HG02642 (cell line): ENCODE results near the gene B4GALT3.

ENCODE experiments used
- ATAC-seq: cut with Tn5 transposase; IDR thresholded peaks from one replicate; pipeline ENCODE4 v1.9.1; 2021; ENCODE audit warnings: mild to moderate bottlenecking; ENCODE audit not compliant: unreplicated experiment, poor library complexity

The B4GALT3 gene

GRCh38 chr1:161189036-161189435 lies 11.7 kb upstream of the B4GALT3 start:
- ATAC-seq = no peak

DNA sequence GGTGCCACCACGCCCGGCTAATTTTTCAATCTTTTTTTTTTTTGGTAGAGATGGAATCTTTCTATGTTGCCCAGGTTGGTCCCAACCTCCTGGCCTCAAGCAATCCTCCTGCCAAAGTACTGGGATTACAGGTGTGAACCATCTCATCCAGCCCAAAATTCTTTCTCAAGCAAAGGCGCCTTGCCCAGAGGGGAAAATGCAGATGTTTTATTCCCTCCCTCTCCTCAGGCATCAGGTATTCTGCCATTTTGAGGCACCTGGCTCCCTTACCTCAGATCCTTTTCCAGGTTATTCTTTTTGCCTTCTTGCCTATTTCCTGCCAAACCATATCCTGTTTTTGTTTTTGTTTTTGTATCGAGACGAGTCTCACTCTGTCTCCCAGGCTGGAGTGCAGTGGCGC lies 11.1 kb upstream of the B4GALT3 start:
- no peak for ATAC-seq

- no peak for ATAC-seq
These were observed 10.0 kb upstream of the B4GALT3 start for GRCh38 chr1:161187311-161187710.

- peak; percentile 24 for ATAC-seq
These were observed 8.5 kb upstream of the B4GALT3 start for GRCh38 chr1:161185732-161186311.

DNA sequence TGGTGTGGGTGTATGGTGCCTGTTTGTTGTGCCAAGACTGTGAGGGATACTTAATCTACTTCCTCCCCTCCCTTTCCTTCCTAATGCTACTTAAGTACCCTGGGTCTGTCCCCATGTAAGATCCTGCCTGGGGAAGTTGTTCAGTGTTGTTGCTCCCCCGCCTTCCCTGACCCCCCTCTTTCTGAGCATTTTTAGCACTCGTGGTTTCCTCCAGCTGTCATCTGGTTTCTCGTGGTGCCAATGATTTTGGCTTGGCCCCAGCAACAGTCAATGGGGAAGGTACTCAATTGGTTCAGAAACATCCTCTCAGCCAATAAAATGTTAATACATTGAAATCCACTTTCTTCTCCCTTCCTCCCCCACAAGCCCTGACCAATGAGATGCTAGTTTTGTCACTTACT lies 8.0 kb upstream of the B4GALT3 start:
- ATAC-seq = peak; percentile 77

DNA sequence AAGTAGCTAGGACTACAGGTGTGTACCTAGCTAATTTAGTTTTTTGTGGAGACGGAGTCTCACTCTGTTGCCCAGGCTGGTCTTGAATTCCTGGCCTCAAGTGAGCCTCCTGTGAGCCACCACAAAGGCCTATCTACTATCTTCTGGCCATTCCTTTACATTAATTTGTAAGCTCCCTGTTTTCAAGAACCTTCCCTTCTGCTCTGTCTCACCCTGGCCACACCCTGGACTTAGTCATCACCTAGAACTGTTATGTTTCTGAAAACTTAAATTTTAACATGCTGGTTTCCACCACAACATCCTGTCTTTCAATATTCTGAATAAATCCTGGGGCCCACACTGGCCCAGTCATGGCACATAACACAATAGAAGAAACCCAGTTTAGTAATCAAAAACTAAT lies 4.9 kb upstream of the B4GALT3 start:
- no peak for ATAC-seq

GRCh38 chr1:161180639-161181038 lies 3.3 kb upstream of the B4GALT3 start:
- no peak for ATAC-seq

DNA sequence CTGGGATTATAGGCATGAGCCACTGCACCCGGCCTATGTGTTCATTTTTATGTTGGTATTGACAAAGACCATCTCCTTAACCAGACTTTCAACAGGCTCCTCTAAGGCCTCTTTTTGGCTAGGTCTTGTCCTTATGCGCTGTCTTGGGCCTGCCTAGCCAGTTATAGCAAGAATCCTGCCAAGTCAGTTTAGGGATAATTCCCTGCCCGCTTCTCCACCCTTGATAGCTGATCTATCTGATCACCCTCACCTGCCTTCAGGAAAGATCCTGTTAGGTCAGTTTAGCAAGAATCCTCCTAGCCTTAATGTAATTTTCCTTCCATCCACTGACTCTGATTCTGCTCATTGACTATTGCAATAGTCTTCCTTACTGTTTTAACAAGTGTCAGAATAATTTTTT lies 2.4 kb upstream of the B4GALT3 start:
- ATAC-seq = no peak

DNA sequence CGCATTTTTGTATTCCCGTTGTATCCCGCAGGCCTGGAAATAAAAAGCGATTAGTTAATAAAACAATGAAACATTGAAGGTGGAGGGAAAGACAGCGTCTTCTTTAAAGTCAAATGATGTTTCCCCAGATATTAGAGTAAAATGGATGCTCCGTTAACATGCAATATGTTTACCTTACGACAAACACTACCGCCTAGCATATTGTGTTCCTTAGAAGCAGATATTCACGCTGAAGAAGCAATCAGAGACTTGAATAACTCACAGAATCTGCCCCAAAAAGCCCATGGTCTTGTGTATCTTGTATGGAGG lies 583 bp upstream of the B4GALT3 start:
- ATAC-seq = no peak

- no peak for ATAC-seq
These were observed 717 bp downstream of the B4GALT3 start for GRCh38 chr1:161176468-161177111.

DNA sequence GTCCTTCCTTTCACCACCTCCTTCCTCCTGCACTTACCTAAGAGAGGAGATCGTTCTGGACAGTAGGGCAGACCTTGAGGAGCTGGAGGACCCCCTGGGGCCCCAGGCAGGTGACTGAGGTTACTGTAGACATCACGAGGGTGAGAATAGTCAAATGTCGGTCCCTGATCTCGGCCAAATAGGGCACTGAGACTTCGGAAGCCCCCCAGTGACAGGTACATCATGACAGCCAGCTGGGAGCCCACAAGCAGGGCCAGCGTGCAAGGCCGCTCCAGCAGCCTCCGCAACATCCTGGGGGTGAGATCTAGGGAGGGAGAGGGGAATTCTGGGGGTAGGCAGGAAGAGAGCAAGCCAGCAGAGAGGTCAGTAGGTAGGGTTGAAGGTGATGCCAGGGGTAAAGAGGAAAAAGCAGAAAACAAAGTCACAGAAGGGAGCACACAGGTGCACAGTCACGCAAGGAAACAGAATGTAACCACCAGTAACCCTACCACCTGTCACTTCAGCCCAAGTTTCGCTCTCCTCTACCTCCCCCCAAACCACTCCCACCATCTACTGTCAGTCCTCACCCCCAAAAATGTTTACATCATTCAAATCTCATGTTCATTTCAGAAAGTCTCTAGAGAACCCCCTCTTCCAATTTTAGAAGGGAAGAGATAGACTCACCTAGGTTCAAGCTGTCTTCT lies 1.4 kb downstream of the B4GALT3 start:
- ATAC-seq = no peak

DNA sequence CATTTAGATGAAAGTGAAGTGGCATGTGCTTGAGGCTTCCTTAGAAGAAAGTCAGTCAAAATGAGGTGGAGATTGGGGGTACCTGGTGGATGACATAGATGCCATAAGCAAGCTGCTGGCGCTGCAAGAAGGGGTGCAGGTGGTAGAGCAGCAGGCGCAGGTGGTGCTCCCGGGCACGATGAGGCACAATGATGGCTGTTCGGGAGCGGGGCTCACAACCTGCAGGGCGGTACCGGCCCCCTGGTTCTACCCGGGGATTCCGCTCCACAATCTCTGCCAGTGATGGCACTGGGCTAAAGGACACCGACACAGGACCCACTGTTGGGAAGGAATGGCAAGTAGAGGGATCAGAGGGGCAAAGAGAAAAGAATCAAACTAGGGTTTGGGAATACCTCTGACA lies 2.4 kb downstream of the B4GALT3 start:
- no peak for ATAC-seq

DNA sequence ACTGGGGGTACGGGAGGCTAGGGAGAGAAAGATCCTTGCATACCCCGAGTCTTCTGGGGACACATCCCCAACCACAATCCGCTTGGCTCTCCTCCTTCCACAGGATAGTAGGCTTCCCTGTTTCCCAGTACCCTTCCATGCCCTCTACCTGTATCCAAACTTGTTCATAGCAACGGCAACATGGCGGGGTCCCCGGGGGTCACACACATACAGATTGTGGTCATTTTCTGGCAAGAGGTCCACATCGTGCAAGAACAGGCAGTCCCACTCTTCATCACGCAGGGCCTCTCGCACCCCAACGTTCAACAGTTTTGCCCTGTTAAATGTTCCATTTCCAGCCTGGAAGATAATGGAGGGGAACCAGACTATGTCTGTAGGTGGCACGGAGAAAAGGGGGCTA lies 3.6 kb downstream of the B4GALT3 start:
- no peak for ATAC-seq

GRCh38 chr1:161172776-161173376 lies 4.4 kb downstream of the B4GALT3 start:
- ATAC-seq = no peak

GRCh38 chr1:161172349-161172748 lies 5.0 kb downstream of the B4GALT3 start:
- no peak for ATAC-seq

DNA sequence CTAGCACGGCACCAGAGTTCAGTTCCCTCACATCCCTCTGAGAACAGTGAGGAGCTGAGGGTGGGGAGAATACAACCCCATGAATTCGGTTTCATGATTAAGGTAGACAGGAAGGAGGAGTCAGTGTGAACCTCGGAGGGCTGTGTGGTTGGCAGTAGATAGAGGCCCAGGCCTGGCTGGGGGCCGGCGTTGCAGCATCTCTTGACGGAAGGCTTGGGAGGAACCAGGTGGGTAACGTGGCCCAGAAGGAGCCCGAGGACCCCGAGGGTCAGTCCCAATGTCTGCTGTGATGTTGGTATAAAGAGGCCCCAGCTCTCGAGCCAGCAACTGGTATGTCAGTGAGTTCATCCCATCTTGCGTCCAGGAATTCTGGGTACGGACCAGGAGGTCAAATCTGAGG lies 5.6 kb downstream of the B4GALT3 start:
- no peak for ATAC-seq

GRCh38 chr1:161171191-161171590 lies 6.1 kb downstream of the B4GALT3 start:
- ATAC-seq = no peak

DNA sequence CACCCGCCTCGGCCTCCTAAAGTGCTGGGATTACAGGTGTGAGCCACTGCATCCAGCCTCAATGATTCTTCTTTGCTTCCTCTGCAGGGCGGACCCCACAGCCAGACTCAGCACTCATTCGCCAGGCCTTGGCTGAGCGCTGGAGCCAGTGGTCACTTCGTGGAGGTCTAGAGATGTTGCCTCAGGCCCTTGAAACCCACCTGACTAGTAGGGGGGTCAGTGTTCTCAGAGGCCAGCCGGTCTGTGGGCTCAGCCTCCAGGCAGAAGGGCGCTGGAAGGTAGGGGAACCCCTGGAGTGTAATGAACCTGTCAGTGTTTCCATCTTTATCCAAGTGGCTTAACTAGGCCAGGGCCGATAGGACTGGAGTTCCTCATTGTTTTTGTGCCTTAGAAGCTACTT lies 8.4 kb downstream of the B4GALT3 start:
- ATAC-seq = no peak

DNA sequence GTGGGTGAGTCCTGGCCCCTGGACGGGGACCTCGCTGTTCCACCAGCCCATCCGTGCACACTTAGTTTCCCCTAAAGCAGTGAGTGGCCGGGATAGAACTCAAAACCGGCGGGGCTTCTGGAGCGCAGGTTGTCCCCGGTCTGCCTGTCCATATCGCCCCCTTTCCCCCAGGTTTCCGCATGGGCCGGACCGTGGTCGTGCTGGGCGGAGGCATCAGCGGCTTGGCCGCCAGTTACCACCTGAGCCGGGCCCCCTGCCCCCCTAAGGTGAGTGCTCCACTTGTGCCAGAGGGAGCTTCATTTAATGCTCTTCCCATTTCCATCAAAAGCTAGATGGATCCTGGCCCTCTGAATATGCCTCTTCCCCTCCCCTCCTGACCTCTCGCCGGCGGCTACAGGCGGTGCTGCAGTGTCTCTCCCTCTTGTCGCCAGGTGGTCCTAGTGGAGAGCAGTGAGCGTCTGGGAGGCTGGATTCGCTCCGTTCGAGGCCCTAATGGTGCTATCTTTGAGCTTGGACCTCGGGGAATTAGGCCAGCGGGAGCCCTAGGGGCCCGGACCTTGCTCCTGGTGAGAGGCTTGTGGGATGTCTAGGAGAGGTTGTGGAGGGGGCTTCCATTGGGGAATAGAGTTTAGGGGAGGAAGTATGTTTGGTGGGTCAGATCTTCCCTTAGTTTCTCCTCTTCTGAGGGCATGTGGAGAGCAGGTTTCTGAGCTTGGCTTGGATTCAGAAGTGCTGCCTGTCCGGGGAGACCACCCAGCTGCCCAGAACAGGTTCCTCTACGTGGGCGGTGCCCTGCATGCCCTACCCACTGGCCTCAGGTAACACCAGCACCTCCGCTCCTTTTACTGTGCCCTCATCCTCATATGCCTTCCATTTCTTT lies 10.4 kb downstream of the B4GALT3 start:
- no peak for ATAC-seq

DNA sequence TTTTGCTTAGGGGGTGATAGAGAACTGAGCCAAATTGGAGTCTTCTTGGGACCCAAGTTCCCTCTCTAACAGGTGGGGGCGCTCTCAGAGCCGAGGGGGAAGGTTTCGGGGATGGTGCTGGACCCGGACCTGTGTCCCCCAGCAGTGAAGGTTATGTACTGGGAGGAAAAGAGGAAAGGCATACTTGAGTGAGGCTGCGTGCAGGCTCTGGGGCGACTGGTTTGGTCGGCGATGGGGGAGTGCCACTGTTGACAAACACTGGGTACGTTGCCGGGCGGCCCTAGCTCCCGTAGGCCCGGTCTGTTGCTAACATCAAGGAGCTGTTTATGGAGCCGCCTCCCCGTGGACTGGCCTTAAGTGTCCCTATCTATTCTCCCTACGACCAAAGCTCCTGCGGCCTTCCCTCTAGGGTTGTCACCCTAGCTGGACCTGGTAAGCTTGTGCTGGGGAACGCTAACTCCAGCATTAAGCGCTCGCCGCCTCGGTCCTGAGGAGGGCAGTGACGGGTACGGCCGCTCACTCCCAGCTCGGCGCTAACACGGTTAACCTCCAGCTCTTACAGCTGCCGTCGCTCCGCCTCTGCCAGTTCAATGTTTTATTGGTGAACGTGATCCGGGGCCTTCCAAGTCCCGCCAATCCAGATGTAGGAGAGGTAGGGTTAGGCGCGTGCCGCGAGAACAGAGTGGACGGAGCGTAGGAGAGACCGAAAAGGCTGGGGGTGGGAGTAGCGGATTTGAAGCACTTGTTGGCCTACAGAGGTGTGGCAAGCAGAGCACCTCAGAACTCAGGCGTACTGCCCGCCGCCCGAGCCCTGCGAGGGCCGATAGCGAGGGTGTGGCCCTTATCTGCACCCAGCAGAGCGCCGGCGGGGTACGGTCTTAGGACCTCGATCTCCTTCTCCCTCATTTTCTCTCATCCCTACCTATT lies 11.3 kb downstream of the B4GALT3 start, which contains the start of gene PPOX:
Gene PPOX, plus strand, starts transcription at position 685 of the 927 bp plus-strand sequence. CDS start 422 bp downstream, outside the sequence.
- peak; percentile 92 for ATAC-seq
